NOMO-1 treated with DMSO at 0.1 percent for 48 hours (cell line): ENCODE results near the gene DDR2.

Source experiments
- DNase-seq: peaks from one replicate; lab custom pipeline; 2025; ENCODE audit not compliant: unreplicated experiment; lab: John Stamatoyannopoulos, UW

Gene DDR2

DNA sequence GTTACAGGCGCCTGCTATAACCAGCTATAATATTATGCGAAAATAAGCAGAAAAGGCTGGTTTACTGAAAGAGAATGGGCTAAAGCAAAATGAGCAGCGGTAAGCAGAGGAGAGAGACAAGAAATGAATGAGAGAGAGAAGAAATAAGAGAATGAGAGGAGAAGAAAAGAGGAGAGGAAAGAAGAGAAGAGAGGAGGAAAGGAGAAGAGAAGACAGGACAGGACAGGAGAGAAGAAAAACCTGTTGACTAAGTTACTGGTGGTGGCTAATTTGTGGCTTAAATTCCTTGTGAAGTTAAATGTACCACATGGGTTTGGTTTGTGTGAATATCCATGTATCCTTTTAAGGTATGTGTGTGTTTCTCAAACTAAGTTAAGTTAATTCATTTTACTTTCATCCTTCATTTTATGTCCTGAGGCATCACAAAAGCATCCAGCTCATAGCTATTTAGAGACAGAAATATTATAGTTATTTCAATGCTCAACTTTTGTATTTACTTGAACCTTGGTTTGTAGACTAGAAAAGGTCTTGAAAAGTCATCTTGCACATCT lies 3.1 kb upstream of the DDR2 start:
- no peak for DNase-seq

DNA sequence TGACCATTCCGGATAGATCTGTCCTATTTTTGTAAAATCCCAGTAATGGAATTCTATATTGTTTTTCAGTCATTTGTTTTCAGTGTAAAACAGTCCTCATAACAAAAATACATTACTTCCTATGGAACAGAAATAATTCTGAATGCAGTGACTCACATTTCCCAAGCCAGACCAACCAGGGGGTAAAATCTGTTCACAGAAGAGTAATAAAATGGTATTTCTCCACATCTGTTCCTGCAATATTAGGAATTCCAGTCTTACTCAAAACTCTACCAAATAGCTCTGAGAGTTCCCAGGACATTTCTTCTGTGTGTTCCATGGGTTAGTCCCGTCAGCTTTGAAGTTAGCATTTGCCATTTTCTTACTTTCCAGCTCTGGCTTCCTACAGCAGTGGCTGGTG lies 2.6 kb upstream of the DDR2 start:
- DNase-seq: no peak

DNA sequence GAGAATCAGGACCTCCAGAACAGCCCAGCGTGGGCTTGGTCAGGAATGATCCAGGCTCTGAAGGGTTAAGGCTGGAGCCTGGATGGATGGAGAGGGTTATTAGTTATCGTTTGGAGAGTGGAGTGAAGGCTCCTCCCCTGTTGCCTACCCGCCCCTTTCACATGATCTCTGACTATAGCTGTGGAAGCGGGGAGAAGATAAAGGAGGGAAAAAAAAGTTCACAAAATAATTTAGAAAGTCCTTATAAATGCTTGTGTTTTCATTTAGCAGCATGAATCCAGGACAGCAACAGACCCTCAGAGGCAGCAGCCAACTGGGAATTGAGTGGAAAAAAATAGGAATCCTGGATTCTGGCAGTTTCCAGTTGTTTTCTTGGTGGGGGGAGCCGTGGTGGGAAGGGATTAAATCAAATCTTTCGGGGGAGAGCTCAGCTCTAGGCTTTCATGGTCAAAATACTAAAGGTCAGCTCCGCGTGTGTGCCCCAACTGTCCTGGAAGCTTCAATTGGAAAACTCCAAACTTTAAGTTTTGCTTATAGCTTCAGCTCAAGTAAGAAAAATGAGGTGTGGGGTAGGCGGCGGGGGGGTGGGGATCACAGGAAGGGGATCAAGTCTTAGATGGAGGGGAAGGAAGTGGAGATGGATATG lies 595 bp upstream of the DDR2 start:
- no peak for DNase-seq

- no peak for DNase-seq
These were observed 425 bp downstream of the DDR2 start for GRCh38 chr1:162632698-162633080.

GRCh38 chr1:162633081-162633762 lies 958 bp downstream of the DDR2 start:
- no peak for DNase-seq

- DNase-seq: no peak
These were observed 3.2 kb downstream of the DDR2 start for GRCh38 chr1:162635418-162635817.

- DNase-seq: peak; percentile 45
These were observed 7.5 kb downstream of the DDR2 start for GRCh38 chr1:162639718-162640117.

DNA sequence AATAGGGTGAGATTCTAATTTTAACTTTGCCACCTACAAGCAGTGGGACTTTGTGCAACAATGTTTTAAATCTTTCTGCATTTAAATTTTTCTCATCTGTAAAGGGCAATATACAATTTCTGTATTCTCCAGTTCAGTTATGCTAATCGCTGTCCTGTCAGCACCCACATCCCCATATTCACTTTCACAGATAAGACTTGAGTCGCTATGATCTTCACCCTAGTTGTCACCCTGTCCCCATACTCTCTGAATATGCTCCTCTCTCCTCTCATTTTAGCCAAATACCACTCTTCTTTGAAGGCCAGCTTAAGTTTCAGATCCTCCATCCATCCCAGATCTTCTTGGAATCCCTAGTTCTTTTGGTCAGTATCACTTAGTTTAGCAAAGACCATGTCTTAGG lies 8.8 kb downstream of the DDR2 start:
- no peak for DNase-seq

DNA sequence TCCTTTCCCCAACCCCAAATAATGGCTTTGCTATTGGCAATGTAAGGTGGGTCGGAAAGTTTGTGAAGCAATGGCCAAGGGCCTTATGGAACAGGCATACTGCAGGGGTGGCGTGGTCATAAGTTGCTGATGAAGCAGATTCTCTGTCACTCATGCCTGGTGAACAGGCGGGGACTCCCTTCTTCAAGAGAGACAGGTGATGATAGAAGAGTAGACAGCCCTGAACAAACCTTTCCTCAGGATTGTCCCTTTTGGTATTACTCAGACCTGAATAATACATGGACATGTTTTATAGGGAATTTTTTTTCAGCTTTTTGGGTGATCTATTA lies 12.7 kb downstream of the DDR2 start:
- no peak for DNase-seq

DNA sequence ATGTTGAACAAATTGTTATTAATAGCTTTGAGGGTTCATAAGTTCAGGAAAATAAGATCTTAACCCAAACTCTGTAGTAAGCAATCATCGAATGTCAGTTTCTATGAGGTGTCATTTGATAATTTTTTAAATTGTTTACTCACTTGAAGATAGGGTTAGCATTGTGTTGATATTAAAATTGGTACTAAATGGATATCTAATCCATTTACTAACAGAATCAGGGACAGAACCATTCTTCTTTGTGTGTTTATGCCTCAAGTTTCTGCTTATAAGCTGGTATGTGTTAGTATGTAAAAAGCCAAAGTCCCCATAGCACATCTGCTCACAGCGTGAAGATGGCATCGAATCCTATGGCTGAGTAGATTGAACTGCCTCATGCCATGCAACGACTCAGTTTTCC lies 13.4 kb downstream of the DDR2 start:
- DNase-seq: no peak

GRCh38 chr1:162649583-162649982 lies 17.3 kb downstream of the DDR2 start:
- DNase-seq: no peak

DNA sequence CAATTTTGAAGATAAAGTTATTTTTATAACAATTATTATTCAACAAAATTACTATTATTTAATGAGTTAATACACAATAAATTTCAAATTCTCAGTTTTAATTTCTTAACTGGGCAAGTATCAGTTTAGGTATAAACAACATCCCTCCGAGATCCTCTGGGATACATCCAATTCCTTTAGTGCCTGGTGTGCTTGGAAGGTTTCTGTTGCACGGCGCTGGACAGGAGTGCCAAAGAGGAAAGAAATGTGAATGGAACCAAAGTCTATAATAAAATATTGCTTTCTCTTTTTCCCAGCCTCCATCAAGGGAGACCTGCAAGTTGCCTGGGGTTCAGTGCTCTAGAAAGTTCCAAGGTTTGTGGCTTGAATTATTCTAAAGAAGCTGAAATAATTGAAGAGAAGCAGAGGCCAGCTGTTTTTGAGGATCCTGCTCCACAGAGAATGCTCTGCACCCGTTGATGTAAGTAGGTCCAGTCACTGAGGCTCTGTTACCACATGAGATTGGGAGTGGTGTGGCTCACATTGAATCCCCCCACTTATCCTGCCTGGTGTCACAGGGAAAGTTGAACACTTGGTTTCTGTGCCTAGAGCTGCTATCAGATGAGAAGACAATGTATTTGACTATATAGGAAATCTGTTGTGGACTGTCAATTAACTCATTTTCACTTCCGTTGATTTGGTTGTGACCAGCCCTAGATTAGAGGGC lies 22.8 kb downstream of the DDR2 start:
- DNase-seq: no peak

- no peak for DNase-seq
These were observed 24.0 kb downstream of the DDR2 start for GRCh38 chr1:162656266-162656665.

DNA sequence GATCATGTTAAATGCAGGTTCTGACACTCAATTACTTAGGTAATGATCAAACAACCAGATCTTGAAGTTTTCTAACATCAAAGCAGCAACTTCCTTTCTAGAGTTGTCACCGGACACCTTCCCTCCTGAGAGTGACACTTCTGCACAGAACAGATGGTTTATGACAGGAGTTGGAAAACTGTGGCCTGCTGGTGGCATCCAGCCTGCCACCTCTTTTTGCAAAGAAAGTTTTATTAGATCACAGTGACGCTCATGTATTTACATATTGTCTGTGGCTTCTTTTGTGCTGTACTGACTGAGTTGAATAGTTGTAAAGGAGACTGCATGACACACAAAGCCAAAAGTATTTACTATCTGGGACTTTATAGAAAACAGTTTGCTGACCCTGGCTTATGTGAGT lies 28.3 kb downstream of the DDR2 start:
- DNase-seq: no peak

- DNase-seq: no peak
These were observed 29.1 kb downstream of the DDR2 start for GRCh38 chr1:162661336-162661735.

DNA sequence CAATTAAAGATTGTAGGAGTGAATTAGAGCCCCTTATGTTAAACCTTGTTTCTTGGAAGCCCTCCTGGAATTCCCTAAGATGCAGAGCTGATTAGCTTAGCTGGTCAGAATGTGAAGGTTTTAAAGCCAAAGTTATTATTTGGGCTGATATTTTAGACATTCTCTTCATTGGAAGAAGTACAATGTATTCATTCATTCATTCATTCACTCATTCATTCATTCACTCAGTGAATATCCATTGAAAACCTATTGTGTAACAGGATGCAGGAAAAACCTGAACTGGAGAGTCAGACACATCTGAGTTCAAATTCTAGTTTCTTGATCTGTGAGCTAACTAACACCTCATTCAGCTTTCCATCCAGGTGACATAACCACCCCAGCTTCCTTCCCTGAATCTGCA lies 29.7 kb downstream of the DDR2 start:
- no peak for DNase-seq

DNA sequence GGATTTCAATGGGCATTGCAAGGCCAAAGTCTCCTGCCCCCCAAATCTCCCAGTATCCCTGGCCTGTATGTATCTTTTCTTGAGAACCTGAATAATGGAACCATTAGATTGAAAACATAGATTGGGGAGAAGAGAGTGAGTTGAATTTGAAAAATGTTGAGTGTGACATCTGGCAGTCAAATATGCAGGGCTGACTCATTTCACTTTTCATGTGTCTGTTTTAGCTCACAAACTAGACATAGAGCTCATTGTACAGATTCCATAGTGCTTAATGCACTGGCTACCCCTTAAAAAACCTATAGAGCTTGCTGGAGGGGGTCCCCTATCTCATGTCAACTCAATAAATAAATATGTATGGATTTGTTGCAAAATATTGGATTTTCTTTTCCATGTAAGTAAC lies 30.8 kb downstream of the DDR2 start:
- no peak for DNase-seq

GRCh38 chr1:162663589-162664106 lies 31.4 kb downstream of the DDR2 start:
- no peak for DNase-seq

- DNase-seq: no peak
These were observed 33.9 kb downstream of the DDR2 start for GRCh38 chr1:162666006-162666645.

DNA sequence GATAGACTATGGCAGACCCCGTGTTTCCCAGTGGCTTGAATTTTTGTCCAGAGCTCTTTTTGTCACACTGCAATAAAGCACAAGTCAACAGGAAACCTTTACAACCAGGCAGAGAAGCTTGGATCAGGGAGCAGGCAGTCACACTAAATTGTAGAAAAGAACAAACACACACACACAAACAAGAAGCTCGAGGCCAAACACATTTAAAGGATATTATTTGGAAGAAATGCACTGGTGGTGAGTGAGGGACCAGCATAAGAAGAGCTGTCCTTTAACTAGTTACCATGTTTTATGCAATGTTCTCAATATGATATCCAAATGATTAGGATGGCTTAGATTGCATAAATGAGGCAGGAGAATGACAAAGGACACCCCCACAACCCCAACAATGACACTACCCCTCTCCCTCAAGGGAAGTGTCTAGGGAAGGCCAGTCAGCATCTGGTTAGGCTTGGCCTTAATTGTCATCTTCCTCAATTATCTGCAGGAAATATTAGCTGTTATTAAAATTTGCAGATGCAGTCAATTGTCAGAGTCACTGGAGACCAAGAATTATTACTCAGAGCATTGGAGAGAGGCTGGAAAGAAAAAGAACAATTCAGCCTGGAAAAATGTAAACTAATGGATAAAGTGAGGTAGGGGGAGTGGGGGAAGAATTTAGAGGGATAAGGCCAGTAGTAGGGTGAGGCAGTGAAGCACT lies 35.3 kb downstream of the DDR2 start:
- DNase-seq: no peak
